Subcutaneous adipose tissue (tissue), 4 donors: ENCODE data around the gene TTLL10. TPM values are rescaled to one million over a fixed set of nuclear protein-coding genes. Genes with fewer than 3 reads are reported as not detected.

Experiments
- total RNA-seq, 4 donors: library from RNA; depleted of rRNA; stranded (reverse); fragments of >200 nt; gene quantifications; one replicate each; pipeline ENCODE4 v1.1.0, GENCODE V29; 2016
- TF ChIP-seq, protein P1 (sequence below): fragments of 450-650 bp; IDR thresholded peaks from one replicate; pipeline ENCODE4 v1.5.1; 2016; ENCODE audit warnings: low read depth, mild to moderate bottlenecking, control low read depth, antibody characterized with exemption, moderate library complexity

Gene TTLL10
- total RNA-seq, 4 donors from 2014 or later, result 0.19 TPM; not detected in 3

GRCh38 chr1:1144122-1144842, 29.4 kb upstream of the TTLL10 start:
- TF ChIP-seq, protein P1, sequence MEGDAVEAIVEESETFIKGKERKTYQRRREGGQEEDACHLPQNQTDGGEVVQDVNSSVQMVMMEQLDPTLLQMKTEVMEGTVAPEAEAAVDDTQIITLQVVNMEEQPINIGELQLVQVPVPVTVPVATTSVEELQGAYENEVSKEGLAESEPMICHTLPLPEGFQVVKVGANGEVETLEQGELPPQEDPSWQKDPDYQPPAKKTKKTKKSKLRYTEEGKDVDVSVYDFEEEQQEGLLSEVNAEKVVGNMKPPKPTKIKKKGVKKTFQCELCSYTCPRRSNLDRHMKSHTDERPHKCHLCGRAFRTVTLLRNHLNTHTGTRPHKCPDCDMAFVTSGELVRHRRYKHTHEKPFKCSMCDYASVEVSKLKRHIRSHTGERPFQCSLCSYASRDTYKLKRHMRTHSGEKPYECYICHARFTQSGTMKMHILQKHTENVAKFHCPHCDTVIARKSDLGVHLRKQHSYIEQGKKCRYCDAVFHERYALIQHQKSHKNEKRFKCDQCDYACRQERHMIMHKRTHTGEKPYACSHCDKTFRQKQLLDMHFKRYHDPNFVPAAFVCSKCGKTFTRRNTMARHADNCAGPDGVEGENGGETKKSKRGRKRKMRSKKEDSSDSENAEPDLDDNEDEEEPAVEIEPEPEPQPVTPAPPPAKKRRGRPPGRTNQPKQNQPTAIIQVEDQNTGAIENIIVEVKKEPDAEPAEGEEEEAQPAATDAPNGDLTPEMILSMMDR, result no peak

DNA sequence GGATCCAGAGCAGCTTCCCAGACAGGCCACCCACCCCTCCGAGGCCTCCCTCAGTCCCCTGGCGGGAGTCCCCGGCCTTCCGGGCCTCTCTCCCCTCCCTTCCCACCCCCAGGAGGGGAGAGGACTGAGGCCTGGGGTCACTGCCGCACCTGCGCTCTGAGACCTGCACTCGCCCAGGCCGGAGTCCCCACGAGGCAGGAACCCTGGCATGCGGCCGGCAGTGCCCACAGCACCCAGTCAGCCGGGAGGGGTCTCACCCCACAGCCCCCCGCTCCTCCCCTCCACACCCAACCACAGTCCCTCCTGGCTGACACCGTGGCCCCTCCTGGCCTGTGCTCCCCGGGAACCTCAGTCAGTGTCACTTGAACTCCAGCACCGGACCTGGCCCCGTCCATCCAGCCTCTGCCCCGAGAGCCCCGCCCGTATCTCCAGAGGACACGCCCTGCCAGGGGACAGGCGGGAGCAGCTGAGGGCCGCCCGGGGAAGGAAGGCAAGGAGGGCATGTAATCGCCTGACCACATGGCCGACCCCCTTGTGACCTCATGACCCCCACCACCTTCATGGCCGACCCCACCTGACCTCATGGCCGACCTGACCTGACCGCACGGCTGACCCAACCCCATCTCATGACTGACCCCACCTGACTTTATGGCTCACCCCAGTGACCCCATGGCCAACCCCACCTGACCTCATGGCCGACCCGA, 28.7 kb upstream of the TTLL10 start:
- TF ChIP-seq, protein P1, result no peak

- TF ChIP-seq, protein P1, result no peak
Observed at GRCh38 chr1:1145547-1145914, 28.1 kb upstream of the TTLL10 start.

- TF ChIP-seq, protein P1, result no peak
Observed at GRCh38 chr1:1146026-1146425, 27.7 kb upstream of the TTLL10 start.

GRCh38 chr1:1146596-1146995, 27.1 kb upstream of the TTLL10 start:
- TF ChIP-seq, protein P1, result no peak

- TF ChIP-seq, protein P1, result no peak
Observed at GRCh38 chr1:1148061-1148460, 25.6 kb upstream of the TTLL10 start.

- TF ChIP-seq, protein P1, result no peak
Observed at GRCh38 chr1:1148569-1148968, 25.1 kb upstream of the TTLL10 start.
